AG04449 (cell line): Measurements from ENCODE around the gene LGALS13.

ENCODE experiments used
- CTCF ChIA-PET: fragments of 350-600 bp; formaldehyde crosslinking; extraction: SDS; loops from one replicate; lab custom pipeline; 2021; ENCODE audit warnings: antibody characterized with exemption; lab: Yijun Ruan, JAX
- POLR2A ChIA-PET: fragments of 400-600, 350-600 bp; formaldehyde crosslinking; extraction: SDS; loops from one replicate; lab custom pipeline; 2020; ENCODE audit warnings: antibody characterized with exemption, inconsistent platforms; lab: Yijun Ruan, JAX
- DNase-seq: peaks from one replicate; pipeline ENCODE4 v3.0.0-alpha.2; 2010; ENCODE audit warnings: low read depth, low spot score
- H3K4me3 ChIP-seq: 2 replicates; pipeline ENCODE4 v1.5.1; 2011; ENCODE audit warnings: low read depth, mild to moderate bottlenecking, control low read depth, low read length
- TF ChIP-seq, protein P1 (sequence below): IDR thresholded peaks from one replicate; pipeline ENCODE4 v1.5.1; 2011; ENCODE audit warnings: mild to moderate bottlenecking, moderate library complexity, low read length, control low read depth, inconsistent platforms; ENCODE audit not compliant: insufficient read depth; ENCODE audit errors: missing control alignments

LGALS13 gene

DNA sequence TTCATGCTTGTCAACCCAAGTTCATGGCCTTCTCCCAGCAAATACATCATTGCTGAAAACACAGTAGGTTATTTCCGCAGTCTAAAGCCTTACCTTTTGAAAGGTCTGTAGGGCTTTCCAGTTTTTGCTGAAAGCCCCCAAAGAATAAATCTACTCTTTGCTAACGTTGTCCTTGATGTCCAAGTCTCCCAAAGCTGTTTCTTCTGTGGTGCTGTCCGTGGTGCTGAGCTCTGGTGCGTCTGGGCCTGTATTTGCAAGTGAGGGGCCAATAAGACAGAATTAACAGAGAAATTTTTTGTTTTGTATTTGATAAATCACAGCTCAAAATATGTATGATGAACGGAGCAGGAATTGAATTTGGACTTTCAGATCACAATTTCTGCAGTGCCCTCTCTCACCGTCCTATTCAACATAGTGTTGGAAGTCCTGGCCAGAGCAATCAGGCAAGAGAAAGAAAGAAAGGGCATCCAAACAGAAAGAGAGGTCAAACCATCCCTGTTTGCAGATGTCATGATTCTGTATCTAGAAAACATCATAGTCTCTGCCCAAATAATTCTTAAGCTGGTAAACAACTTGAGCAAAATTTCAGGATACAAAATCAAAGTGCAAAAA is 43.6 kb downstream of the LGALS13 start:
- DNase-seq, result no peak
- H3K4me3 ChIP-seq, result no peak overlapping the region
- ChIA-PET CTCF (no interaction called here), POLR2A (no interaction called here)
- TF ChIP-seq, protein P1, sequence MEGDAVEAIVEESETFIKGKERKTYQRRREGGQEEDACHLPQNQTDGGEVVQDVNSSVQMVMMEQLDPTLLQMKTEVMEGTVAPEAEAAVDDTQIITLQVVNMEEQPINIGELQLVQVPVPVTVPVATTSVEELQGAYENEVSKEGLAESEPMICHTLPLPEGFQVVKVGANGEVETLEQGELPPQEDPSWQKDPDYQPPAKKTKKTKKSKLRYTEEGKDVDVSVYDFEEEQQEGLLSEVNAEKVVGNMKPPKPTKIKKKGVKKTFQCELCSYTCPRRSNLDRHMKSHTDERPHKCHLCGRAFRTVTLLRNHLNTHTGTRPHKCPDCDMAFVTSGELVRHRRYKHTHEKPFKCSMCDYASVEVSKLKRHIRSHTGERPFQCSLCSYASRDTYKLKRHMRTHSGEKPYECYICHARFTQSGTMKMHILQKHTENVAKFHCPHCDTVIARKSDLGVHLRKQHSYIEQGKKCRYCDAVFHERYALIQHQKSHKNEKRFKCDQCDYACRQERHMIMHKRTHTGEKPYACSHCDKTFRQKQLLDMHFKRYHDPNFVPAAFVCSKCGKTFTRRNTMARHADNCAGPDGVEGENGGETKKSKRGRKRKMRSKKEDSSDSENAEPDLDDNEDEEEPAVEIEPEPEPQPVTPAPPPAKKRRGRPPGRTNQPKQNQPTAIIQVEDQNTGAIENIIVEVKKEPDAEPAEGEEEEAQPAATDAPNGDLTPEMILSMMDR, result no peak

DNA sequence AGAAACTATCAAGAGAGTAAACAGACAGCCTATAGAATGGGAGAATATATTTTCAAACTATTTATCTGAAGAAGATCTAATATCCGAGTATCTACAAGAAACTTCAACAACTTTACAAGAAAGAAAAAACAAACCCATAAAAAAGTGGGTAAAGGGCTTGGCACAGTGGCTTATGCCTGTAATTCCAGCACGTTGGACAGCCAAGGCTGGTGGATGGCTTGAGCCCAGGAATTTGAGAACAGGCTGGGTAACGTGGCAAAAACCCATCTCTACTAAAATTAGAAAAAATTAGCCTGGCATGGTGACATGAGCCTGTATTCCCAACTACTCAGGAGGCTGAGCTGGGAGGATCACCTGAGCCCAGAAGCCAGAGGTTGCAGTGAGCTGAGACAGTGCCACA is 45.6 kb downstream of the LGALS13 start:
- DNase-seq, result no peak
- CTCF ChIA-PET, result no interaction called here
- TF ChIP-seq, protein P1, result no peak
- H3K4me3 ChIP-seq, result no peak overlapping the region
- POLR2A ChIA-PET, result no interaction called here

DNA sequence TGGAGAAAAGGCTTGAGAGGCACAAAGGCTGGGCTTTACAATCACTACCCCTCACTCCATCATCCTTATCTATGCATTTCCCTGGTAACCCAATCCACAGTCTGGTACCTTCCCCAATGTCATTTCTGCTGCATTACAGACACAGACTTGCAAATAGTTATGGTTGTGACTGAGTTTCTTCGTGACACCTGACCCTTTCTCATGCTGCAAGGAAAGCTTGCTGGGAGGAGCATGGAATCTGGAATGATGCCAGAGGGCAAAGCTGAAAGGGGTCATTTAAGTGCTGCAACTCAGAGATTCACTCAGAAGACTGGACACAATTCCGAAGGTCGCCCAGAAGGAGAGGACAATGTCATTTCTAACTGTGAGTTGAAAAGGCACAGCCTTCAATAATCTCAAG is 53.3 kb downstream of the LGALS13 start, which contains the start of gene LGALS16:
Gene LGALS16 (plus strand): TSS at position 301 of the 400 bp plus-strand sequence. CDS start 49 bp downstream, at position 350.
- CTCF ChIA-PET, result no interaction called here
- H3K4me3 ChIP-seq, result no peak within 1 kb of the TSS
- TF ChIP-seq, protein P1, result no peak
- POLR2A ChIA-PET, result no interaction called here
- no peak for DNase-seq
